Measurements from ENCODE around the gene ATG9A.
"Not testable (repeated sequence)": the region's sequence is repeated elsewhere in the genome, so short reads cannot be mapped to it uniquely, and the experiment has no call there.

The ATG9A gene

DNA sequence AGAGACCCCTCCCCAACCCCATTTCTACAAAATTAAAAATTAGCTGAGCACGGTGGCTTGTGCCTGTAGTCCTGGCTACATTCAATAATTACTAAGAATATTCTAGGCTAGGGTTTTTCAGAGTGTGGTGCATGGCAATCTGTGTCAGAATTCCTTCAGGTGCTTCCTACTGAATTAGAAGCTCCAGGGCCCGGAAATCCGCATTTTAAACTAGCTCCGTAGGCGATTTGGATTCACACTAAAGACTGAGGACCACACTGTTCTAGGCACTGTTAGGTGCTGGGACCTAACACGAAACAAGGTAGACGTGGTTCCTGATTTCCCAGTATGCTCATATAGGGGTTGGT lies 23.5 kb downstream of the ATG9A start:
- no peak for DNase-seq (ENCODE audit: low spot score)

DNA sequence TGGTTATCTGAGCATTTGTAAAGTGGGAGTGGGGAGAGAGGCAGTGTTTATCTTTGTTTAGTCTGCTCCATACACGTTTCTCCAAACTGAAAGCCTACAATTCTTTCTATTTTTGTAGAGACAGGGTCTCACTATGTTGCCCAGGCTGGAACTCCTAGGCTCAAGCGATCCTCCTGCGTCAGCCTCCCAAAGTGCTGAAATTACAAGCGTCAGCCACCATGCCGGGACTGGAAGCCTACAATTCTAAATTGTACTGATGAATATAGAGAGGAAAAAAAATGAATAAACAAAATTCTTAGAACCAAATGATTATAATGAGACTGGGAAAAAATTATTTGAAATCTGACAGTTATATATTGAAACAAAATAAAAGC lies 24.3 kb downstream of the ATG9A start:
- DNase-seq (ENCODE audit: low spot score) = peak; percentile 5

DNA sequence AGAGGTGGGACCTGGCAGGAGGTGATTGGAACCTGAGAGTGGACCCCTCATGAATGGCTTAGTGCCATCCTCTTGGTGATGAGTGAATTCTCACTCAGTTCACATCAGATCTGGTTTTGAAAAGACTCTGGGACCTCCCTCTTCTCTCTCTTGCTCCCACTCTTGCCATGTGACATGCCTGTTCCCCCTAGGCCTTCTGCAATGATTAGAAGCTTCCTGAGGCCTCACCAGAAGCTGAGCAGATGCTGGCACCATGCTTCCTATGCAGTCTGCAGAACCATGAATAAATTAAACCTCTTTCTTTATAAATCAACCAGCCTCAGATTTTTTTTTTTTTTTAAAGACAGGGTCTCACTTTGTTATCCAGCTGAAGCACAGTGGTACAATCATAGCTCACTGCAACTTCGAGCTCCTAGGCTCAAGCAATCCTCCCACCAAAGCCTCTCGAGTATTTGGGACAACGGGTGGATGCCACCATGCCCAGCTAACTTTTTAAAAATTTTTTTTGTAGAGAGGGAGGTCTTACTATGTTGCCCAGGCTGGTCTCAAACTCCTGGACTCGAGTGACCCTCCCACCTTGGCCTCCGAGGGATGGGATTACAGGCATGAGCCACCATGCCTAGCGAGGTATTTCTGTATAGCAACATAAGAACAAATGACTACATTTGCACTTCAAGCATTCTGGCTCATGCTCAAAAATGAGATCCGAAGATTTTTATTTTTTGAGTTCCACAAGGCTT lies 24.8 kb downstream of the ATG9A start:
- DNase-seq (ENCODE audit: low spot score) = peak; percentile 5

DNA sequence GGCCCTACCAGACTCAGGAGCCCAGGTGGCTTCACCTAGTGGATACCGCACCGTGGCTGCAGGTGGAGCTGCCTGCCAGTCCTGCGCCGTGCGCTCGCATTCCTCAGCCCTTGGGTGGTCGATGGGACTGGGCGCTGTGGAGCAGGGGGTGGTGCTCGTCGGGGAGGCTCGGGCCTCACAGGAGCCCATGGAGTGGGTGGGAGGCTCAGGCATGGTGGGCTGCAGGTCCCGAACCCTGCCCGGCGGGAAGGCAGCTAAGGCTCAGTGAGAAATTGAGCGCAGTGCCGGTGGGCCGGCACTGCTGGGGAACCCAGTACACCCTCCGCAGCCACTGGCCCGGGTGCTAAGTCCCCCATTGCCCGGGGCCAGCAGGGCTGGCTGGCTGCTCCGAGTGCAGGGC lies 28.1 kb downstream of the ATG9A start:
- DNase-seq (ENCODE audit: low spot score) = not testable (repeated sequence)

DNA sequence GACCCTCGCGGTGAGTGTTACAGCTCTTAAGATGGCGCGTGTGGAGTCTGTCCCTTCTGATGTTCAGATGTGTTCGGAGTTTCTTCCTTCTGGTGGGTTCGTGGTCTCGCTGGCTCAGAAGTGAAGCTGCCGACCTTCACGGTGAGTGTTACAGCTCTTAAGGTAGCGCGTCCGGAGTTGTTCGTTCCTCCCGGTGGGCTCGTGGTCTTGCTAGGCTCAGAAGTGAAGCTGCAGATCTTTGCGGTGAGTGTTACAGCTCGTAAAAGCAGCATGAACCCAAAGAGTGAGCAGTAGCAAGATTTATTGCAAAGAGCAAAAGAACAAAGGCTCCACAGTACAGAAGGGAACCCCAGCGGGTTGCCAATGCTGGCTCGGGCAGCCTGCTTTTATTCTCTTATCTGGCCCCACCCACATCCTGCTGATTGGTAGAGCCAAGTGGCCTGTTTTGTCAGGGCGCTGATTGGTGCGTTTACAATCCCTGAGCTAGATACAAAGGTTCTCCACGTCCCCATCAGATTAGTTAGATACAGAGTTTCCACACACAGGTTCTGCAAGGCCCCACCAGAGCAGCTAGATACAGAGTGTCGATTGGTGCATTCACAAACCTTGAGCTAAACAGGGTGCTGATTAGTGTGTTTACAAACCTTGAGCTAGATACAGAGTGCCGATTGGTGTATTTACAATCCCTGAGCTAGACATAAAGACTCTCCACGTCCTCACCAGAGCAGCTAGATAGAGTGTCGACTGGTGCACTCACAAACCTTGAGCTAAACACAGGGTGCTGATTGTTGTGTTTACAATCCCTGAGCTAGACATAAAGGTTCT lies 28.7 kb downstream of the ATG9A start:
- DNase-seq (ENCODE audit: low spot score) = peak; percentile 2

DNA sequence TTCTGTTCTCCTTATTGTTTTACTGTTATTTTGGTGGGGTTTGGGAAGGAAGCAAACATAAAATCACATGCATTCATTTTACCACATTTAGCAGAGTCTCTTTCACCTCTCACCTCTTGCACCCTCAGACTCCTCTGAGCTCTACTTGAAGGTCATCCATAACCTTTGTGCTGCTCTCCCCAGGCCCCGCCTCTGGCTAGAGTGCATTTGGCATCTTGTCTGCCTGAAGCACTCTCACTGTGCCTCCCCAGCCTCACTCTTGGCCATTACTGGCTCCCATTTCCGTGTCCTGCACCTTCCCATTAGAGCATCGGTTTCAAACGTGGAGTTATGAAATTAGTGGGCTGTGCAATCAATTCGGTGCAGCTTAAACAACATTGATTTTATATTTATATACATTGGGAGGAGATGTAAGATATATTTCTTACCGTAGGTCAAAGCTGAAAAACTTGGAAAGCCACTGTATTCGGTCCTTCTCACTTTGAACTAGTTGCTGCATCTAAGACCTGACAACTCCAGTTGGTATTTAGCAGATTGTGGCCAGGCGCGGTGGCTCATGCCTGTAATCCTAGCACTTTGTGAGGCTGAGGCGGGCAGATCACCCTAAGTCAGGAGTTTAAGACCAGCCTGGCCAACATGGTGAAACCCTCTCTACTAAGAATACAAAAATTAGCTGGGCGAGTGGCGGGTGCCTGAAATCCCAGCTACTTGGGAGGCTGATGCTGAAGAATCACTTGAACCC lies 29.8 kb downstream of the ATG9A start:
- DNase-seq (ENCODE audit: low spot score) = peak; percentile 3

DNA sequence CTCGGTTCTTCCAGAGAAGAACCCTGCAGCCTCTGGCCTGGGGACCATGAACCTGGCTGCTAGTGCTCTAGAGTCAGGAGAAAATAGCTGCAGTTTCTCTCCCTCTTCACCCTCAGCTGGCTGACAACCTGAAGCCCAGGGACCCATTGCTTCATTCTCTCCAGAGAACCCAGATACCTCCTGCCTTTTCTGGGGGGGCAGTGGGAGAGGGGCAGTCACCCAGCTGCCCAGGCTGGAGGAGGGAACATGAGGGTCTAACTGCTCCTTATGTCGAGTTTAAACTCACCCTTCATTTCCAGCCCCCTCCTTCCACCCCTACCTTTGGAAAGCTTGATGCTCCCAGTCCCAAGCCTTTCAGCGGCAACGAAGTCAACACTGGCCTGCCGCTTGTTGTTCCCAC lies 30.5 kb downstream of the ATG9A start:
- peak; percentile 2 for DNase-seq (ENCODE audit: low spot score)

DNA sequence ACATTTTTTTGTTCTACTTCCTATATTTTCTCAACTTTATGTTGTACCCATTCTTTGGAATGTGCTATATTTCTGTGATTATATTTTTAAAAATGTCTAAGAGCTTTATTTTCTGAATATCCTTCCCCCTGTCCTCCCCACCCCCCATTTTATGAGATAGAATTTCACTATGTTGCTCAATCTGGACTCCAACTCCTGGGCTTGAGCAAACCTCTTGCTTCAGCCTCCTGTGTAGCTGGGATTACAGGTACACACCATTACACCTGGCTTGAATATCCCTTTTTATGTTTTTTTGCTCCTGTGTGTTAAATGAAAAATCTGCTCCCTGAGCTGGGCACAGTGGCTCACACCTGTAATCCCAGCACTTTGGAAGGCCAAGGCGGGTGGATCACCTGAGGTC lies 32.0 kb downstream of the ATG9A start:
- no peak for DNase-seq (ENCODE audit: low spot score)

DNA sequence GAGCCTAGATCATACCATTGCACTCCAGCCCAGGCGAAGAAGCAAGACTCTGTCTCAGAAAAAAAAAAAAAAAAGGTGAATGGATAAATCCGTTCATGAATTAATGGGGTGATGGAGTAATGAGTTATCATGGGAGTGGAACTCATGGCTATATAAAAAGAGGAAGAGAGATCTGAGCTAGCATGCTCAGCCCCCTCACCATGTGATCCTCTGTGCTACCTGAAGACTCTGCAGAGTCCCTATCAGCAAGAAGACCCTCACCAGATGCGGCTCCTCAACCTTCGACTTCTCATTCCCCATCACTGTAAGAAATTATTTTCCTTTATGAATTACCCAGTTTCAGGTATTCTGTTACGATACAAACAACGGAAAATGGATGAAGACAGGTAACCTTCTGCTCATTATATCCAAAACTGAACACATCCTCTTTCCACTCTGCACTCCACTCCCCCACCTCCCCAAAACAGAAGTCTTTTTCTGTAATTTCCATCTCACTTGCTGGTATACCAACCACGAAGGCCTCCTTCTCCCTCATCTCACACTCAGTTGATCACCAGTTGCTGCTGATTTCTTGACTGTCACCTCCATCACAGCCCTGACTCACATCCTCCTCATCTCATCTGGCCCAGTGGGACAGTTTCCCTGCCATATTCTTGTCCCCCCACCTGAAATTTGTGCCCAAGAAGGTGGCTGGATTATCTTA lies 42.5 kb downstream of the ATG9A start:
- DNase-seq (ENCODE audit: low spot score) = peak; percentile 3

DNA sequence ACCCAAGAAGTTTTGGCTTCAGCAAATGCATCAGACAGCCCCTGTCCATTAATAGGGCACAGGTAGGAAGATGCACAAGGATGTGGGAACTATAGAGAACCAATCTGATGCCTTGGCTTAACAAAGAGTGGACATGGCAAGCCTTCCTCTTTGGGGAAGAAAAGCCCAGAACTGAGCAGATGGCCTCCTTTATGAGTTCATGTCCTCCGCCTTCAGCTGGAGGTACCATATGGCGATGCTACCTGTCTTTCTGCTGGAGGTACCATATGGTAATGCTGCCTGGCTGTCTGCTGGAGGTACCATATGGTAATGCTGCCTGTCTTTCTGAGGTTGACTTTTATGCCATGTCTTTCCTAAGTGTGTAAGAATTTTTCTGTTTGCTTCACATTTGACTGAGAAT lies 45.3 kb downstream of the ATG9A start:
- DNase-seq (ENCODE audit: low spot score) = peak; percentile 3

DNA sequence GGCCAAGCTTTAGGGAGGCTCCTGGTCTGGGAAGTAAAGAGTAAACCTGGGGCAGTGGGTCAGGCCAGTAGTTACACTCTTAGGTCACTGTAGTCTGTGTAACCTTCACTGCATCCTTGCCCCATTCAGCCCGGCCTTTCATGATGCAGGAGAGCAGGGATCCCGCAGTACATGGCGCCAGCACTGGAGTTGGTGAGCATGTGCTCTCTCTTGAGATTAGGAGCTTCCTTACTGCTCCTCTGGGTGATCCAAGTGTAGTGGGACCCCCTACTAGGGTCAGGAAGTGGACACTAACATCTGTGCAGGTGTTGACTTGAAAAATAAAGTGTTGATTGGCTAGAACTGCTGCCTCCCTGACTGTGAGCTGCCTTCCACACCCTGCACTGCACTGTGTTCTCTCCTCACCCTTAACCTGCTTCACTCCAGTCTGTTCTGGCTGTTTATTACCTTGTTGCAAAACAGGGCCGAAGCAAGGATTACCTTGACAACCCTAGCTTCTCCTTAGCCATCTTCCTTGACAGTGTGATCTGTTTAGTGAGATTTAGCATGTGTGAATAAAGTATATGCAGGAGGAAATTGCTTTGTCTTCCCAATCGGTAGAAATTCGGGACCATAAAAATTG lies 46.2 kb downstream of the ATG9A start:
- peak; percentile 5 for DNase-seq (ENCODE audit: low spot score)

DNA sequence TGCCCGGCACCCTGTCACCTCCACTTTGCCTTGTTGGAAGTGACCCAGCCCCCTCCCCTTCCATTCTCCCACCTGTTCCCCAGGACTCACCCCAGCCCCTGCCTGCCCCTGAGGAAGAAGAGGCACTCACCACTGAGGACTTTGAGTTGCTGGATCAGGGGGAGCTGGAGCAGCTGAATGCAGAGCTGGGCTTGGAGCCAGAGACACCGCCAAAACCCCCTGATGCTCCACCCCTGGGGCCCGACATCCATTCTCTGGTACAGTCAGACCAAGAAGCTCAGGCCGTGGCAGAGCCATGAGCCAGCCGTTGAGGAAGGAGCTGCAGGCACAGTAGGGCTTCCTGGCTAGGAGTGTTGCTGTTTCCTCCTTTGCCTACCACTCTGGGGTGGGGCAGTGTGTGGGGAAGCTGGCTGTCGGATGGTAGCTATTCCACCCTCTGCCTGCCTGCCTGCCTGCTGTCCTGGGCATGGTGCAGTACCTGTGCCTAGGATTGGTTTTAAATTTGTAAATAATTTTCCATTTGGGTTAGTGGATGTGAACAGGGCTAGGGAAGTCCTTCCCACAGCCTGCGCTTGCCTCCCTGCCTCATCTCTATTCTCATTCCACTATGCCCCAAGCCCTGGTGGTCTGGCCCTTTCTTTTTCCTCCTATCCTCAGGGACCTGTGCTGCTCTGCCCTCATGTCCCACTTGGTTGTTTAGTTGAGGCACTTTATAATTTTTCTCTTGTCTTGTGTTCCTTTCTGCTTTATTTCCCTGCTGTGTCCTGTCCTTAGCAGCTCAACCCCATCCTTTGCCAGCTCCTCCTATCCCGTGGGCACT lies 46.9 kb downstream of the ATG9A start:
- DNase-seq (ENCODE audit: low spot score) = peak; percentile 4

DNA sequence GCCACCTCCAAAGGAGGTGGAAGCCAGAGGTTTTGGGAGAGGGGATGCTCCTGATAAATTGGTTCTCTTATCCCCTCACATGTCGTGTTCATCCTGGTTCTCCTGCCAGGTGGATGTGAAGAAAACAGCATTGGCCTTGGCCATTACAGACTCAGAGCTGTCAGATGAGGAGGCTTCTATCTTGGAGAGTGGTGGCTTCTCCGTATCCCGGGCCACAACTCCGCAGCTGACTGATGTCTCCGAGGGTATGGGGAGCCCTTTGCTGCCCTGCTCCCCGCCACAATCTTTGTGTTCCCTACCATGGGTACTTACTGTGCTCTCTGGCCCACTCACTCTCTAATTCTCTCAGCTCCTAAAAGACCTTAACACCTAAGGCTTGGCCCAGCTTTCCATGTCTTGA lies 47.9 kb downstream of the ATG9A start:
- no peak for DNase-seq (ENCODE audit: low spot score)

DNA sequence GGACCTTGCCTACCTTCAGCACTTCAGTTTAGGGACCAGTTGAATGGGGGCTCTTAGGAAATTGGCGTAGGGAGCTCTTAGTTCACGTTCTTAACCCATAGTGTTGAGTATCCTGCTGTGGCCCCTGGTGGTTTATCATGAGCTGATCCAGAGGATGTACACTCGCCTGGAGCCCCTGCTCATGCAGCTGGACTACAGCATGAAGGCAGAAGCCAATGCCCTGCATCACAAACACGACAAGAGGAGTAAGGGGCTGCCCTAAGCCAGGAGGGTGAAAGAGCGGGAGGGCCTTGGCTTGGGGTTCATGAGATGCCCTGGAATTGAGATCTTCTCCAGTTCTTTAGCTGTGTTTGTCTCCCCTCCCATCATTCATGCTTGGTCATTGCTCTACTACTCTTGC lies 48.5 kb downstream of the ATG9A start:
- peak; percentile 6 for DNase-seq (ENCODE audit: low spot score)

DNA sequence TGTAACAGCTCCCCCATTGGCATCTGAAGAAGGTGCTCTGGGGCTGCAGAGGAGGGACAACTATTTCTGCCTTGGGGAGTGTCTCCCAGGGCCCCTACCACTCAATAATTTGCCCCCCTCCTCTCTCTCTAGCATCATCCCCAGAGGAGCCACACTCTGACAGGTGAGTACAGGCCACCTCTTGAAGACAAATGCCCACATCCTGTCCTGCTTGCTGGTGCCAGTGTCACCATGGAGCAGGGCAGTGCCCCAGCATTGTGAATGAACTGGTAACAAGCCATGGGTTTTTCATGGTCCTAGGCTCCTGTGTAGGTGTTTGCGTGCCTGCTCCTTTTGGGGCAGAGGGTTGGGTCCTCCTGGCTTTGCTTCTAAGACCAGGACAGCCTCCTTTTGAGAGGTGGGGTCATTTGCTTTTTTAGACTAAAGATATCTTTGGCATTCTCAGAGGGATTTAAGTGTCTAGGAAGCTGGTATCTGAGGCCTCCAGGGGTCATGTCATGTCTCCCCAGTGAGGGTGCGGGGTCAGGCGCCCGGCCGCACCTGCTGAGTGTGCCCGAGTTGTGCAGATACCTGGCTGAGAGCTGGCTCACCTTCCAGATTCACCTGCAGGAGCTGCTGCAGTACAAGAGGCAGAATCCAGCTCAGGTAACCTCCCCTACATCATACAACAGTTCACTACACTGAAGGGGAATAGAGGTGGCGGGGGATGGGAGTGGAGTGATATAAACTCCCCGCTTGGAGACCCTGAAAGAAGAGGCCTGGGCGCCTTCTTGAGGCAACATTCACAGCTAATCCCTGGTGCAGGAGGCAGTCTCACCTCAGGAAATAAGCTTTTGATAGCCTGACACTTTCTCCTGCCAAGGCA lies 49.6 kb downstream of the ATG9A start:
- DNase-seq (ENCODE audit: low spot score) = no peak

DNA sequence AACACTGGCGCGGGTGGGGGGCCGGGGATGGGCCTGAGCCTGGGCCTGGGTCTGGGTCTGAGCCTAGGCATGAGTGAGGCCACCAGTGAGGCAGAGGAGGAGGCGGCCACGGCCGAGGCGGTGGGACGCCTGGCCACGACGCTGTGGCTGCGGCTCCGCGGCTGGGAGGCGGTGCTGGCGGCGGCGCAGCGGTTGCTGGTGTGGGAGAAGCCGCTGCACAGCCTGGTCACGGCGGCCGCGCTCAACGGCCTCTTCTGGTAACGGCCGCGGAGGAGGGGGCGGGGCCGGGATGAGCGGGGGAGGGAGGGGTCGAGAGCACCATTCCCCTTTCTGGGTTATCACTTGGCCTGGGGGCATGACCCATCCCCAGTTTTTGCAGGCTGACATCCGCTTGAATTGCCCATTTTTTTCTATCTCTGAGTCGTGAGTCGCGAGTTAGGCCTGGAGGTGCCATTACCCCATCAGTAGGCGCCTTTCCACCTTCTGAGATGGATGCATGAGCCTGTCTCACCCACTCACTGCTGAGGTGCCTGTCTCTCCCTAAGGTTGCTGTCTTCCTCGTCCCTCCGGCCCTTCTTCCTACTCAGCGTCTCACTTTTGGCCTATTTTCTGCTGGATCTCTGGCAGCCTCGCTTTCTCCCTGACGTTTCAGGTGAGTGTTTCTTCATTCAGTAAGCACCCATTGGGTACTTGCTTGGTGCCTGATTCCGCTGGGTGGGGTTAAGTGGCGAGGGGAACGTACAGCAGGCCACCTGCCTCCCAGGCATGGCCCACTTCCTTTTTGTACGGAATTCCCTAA lies 50.9 kb downstream of the ATG9A start:
- DNase-seq (ENCODE audit: low spot score) = peak; percentile 75

DNA sequence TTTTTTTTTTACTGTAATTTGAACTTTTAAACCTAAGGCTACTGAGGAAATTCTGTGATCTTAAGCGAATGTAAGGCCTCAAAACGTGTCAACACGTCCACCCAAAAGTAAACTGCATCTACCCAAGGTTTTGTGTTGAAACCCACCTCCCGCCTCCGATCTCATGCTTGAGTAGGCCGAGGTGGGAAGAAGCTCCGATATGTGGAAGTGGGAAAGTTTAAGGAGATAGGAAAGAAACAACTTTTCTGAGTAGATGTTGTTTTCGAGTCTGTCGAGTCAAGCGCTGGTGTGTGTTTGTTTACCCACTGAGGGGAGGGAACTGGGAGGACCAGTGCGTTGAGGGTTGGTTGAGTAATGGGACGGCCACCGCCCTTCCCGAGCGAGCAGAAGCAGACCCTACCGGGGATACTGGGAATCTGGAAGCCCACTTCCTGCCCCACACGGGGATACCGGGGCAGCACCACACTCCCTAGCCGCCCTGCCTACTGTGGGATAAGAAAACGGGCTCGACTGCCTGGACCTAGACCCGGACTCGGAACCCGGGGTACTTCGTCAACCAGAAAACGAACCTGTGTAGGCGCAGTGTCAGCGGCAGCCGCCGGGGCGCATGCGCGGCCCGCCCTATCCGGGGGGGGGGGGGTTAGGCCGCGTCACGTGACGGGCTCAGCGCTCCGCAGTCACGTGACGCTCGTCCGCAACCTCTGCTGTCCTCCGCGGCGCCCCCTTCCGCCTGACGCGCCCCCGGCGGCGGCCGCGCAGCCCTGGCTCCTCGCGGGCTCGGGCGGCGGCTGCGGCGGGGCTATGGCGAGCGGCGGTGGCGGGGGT lies 51.7 kb downstream of the ATG9A start, which contains the start of gene RETREG2:
Gene RETREG2, plus strand, starts transcription at position 724 of the 825 bp plus-strand sequence. Its CDS starts 78 bp downstream, at position 802.
- DNase-seq (ENCODE audit: low spot score) = peak; percentile 97

Data from hematopoietic multipotent progenitor cell treated with erythropoietin and hydrocortisone succinate and interleukin-3 and kit ligand, for 17 days (in vitro differentiated cells).